Fibroblast of gingiva (primary cell): Measurements from ENCODE around the gene ALDH8A1.

Source experiments
- DNase-seq: peaks from one replicate; pipeline ENCODE4 v3.0.0-alpha.2; 2011; ENCODE audit warnings: low read depth

Gene ALDH8A1

GRCh38 chr6:134870677-134871498, 79.0 kb downstream of the ALDH8A1 start:
- DNase-seq = peak; percentile 36

GRCh38 chr6:134868812-134869211, 81.1 kb downstream of the ALDH8A1 start:
- DNase-seq = no peak
